ENCODE results near the gene IL17RD.

DNA sequence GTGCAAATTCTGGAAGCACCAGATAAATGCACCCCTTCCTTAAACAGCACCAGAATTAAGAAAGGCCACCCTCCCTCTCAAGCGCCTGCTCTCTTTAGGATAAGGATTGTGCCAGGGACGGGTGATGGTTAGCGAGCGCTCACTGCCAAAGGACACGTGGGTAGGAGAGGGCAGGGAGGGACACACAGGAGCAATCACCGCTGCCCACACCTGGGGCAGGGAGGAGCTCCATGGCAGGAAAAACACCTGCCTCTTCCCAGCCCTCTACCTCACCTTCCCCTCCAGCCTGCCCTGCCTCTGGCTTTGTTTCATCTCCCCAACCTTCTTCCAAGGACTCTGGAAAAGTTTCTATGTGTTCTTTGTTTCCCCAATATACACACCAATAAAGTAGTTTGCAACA is 112.0 kb downstream of the IL17RD start:
- TF ChIP-seq POLR2A (IDR thresholded peaks at IDR 0.05) = no peak
- TF ChIP-seq, protein P1, sequence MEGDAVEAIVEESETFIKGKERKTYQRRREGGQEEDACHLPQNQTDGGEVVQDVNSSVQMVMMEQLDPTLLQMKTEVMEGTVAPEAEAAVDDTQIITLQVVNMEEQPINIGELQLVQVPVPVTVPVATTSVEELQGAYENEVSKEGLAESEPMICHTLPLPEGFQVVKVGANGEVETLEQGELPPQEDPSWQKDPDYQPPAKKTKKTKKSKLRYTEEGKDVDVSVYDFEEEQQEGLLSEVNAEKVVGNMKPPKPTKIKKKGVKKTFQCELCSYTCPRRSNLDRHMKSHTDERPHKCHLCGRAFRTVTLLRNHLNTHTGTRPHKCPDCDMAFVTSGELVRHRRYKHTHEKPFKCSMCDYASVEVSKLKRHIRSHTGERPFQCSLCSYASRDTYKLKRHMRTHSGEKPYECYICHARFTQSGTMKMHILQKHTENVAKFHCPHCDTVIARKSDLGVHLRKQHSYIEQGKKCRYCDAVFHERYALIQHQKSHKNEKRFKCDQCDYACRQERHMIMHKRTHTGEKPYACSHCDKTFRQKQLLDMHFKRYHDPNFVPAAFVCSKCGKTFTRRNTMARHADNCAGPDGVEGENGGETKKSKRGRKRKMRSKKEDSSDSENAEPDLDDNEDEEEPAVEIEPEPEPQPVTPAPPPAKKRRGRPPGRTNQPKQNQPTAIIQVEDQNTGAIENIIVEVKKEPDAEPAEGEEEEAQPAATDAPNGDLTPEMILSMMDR (IDR thresholded peaks at IDR 0.05) = no peak
